ELR (cell line): Measurements from ENCODE around the gene PTCHD1.

Experiments
- DNase-seq: peaks from one replicate; pipeline ENCODE4 v3.0.0-alpha.2; 2015; ENCODE audit warnings: low read depth

Gene PTCHD1

GRCh38 chrX:23398570-23398969, 63.9 kb downstream of the PTCHD1 start:
- DNase-seq = no peak

DNA sequence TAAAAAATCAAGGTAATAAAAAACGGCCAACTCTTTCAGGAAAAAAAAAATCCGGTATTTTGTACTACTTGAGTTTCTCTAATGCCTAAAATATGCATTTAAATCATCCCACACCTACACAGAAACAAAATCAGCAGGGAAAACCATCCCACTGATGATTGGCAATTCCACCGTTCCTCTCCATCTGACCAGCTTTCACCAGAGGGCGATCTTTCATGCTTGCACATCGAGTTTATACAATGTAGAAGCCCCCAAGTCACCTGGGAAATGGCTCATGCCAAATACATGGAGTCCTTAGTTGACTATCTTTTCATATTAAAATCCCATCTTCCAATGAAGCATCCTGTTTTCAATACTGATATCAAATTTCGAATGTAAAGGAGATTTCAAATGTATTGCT, 69.2 kb downstream of the PTCHD1 start:
- peak; percentile 17 for DNase-seq

- DNase-seq = no peak
These were observed 88.3 kb downstream of the PTCHD1 start for GRCh38 chrX:23422912-23423311.

GRCh38 chrX:23434356-23434884, 99.8 kb downstream of the PTCHD1 start:
- no peak for DNase-seq

DNA sequence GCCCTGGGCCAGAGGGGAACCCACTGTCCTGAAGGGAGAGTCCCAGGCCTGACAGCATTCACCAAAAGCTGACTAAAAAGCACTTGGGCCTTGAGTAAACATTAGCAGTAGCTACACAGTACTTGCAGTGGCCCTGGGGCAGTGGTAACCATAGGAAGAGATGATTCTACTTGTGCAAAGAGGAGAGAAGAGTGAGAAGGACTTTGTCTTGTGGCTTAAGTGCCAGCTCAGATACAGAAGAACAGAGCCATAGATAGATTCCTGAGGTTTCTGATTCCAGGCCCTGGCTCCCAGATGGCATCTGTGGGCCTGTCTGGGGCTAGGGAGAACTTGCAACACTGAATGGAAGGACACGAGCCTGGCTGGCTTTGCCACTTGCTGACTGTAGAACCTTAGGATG, 100.5 kb downstream of the PTCHD1 start:
- no peak for DNase-seq

- no peak for DNase-seq
These were observed 100.9 kb downstream of the PTCHD1 start for GRCh38 chrX:23435575-23435974.

- no peak for DNase-seq
These were observed 102.2 kb downstream of the PTCHD1 start for GRCh38 chrX:23436875-23437274.

GRCh38 chrX:23451266-23451665, 116.6 kb downstream of the PTCHD1 start:
- DNase-seq = peak; percentile 2
